Smooth muscle cell (in vitro differentiated cells): Measurements from ENCODE around the gene SQSTM1. TPM values are rescaled to one million over a fixed set of nuclear protein-coding genes. Genes with fewer than 3 reads are reported as not detected.

ENCODE experiments used
- DNase-seq: peaks from one replicate; lab custom pipeline; 2025; ENCODE audit not compliant: unreplicated experiment; lab: John Stamatoyannopoulos, UW
- H2AFZ ChIP-seq: fragments of 200-600 bp; sonication (generic); 2 replicates; pipeline ENCODE4 v1.6.0; 2016; ENCODE audit warnings: antibody characterized with exemption, low read depth, mild to moderate bottlenecking
- H3F3A ChIP-seq: fragments of 200-600 bp; sonication (generic); 2 replicates; pipeline ENCODE4 v1.6.0; 2017; ENCODE audit warnings: antibody characterized with exemption, low read depth
- H3K27ac ChIP-seq: fragments of 200-600 bp; sonication (generic); 2 replicates; pipeline ENCODE4 v1.5.1; 2016; ENCODE audit warnings: low read depth, mild to moderate bottlenecking
- H3K27me3 ChIP-seq: fragments of 200-600 bp; sonication (generic); 2 replicates; pipeline ENCODE4 v1.6.1; 2016; ENCODE audit warnings: low read depth, mild to moderate bottlenecking
- H3K36me3 ChIP-seq: fragments of 200-600 bp; sonication (generic); 2 replicates; pipeline ENCODE4 v1.5.1; 2016; ENCODE audit warnings: low read depth
- H3K4me1 ChIP-seq: fragments of 200-600 bp; sonication (generic); 2 replicates; pipeline ENCODE4 v1.5.1; 2016; ENCODE audit warnings: low read depth
- H3K4me2 ChIP-seq: fragments of 200-600 bp; sonication (generic); 2 replicates; pipeline ENCODE4 v1.6.0; 2016; ENCODE audit warnings: mild to moderate bottlenecking
- H3K4me3 ChIP-seq: fragments of 200-600 bp; sonication (generic); 2 replicates; pipeline ENCODE4 v1.5.1; 2016; ENCODE audit warnings: mild to moderate bottlenecking
- H3K79me2 ChIP-seq: fragments of 200-600 bp; sonication (generic); 2 replicates; pipeline ENCODE4 v1.6.0; 2016; ENCODE audit warnings: low read depth, mild to moderate bottlenecking
- H3K9ac ChIP-seq: fragments of 200-600 bp; sonication (generic); 2 replicates; pipeline ENCODE4 v1.6.0; 2016; ENCODE audit warnings: low read depth
- H3K9me3 ChIP-seq: fragments of 200-600 bp; sonication (generic); replicated peaks from 2 replicates; pipeline ENCODE4 v1.5.1; 2016; ENCODE audit warnings: low read depth
- H4K20me1 ChIP-seq: fragments of 200-600 bp; sonication (generic); 2 replicates; pipeline ENCODE4 v1.6.0; 2016; ENCODE audit warnings: low read depth
- WGBS: methylation state at CpG from one replicate; pipeline ENCODE4 v1.1.7; 2016; ENCODE audit warnings: low lambda C conversion rate; 5-methylcytosine and 5-hydroxymethylcytosine counted together
- polyA plus RNA-seq: library from polyadenylated mRNA; unstranded; fragments of >200 nt; fragmentation: Nextera tagmentation; extraction: Ambion mirVana; gene quantifications from 2 replicates; pipeline ENCODE4 v1.2.1, GENCODE V29; 2016
- total RNA-seq: library from RNA; depleted of rRNA; stranded (reverse); fragments of >200 nt; gene quantifications from 2 replicates; pipeline ENCODE4 v1.2.3, GENCODE V29; 2014
- TF ChIP-seq, protein P1 (sequence below): fragments of 200-600 bp; sonication (generic); IDR thresholded peaks from 2 replicates; pipeline ENCODE4 v1.5.1; 2017; ENCODE audit warnings: borderline replicate concordance, mild to moderate bottlenecking, antibody characterized with exemption; ENCODE audit not compliant: insufficient read depth, poor library complexity, severe bottlenecking

SQSTM1 gene
- total and polyA plus RNA-seq, 2 experiments from 2014 or later = 114 to 159 TPM

DNA sequence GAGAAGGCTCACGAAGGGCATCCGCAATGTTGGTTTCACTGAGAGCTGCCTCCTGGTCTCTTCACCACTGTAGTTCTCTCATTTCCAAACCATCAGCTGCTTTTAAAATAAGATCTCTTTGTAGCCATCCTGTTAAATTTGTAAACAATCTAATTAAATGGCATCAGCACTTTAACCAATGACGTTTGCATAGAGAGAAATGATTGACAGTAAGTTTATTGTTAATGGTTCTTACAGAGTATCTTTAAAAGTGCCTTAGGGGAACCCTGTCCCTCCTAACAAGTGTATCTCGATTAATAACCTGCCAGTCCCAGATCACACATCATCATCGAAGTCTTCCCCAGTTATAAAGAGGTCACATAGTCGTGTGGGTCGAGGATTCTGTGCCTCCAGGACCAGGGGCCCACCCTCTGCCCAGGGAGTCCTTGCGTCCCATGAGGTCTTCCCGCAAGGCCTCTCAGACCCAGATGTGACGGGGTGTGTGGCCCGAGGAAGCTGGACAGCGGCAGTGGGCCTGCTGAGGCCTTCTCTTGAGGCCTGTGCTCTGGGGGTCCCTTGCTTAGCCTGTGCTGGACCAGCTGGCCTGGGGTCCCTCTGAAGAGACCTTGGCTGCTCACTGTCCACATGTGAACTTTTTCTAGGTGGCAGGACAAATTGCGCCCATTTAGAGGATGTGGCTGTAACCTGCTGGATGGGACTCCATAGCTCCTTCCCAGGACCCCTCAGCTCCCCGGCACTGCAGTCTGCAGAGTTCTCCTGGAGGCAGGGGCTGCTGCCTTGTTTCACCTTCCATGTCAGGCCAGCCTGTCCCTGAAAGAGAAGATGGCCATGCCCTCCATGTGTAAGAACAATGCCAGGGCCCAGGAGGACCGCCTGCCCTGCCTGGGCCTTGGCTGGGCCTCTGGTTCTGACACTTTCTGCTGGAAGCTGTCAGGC lies 16.6 kb downstream of the SQSTM1 start:
- DNase-seq = no peak
- 96% methylated on average over 15 of the region's 15 CpGs for WGBS
- H3K4me2 ChIP-seq = no peak overlapping the region
- H3K9ac ChIP-seq = no peak overlapping the region
- peaks cover 13% of the 10 kb centered on the region for H3F3A ChIP-seq
- H3K79me2 ChIP-seq = no peaks in the 10 kb centered on the region
- no peaks in the 10 kb centered on the region for H3K27me3 ChIP-seq
- H4K20me1 ChIP-seq = peaks cover 36% of the 10 kb centered on the region
- TF ChIP-seq, protein P1, sequence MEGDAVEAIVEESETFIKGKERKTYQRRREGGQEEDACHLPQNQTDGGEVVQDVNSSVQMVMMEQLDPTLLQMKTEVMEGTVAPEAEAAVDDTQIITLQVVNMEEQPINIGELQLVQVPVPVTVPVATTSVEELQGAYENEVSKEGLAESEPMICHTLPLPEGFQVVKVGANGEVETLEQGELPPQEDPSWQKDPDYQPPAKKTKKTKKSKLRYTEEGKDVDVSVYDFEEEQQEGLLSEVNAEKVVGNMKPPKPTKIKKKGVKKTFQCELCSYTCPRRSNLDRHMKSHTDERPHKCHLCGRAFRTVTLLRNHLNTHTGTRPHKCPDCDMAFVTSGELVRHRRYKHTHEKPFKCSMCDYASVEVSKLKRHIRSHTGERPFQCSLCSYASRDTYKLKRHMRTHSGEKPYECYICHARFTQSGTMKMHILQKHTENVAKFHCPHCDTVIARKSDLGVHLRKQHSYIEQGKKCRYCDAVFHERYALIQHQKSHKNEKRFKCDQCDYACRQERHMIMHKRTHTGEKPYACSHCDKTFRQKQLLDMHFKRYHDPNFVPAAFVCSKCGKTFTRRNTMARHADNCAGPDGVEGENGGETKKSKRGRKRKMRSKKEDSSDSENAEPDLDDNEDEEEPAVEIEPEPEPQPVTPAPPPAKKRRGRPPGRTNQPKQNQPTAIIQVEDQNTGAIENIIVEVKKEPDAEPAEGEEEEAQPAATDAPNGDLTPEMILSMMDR = no peak
- H3K4me3 ChIP-seq = no peak overlapping the region
- no peaks in the 10 kb centered on the region for H3K9me3 ChIP-seq
- H2AFZ ChIP-seq = no peak overlapping the region
- H3K4me1 ChIP-seq = no peaks in the 10 kb centered on the region
- no peak overlapping the region for H3K27ac ChIP-seq
- peaks cover 7% of the 10 kb centered on the region for H3K36me3 ChIP-seq

- no peaks in the 10 kb centered on the region for H3K9me3 ChIP-seq
- H3K27me3 ChIP-seq = no peaks in the 10 kb centered on the region
- no peak overlapping the region for H2AFZ ChIP-seq
- no peak overlapping the region for H3K9ac ChIP-seq
- peaks cover 13% of the 10 kb centered on the region for H3F3A ChIP-seq
- no peaks in the 10 kb centered on the region for H3K4me1 ChIP-seq
- no peak overlapping the region for H3K4me2 ChIP-seq
- 94% methylated on average over 16 of the region's 16 CpGs for WGBS
- H3K79me2 ChIP-seq = no peaks in the 10 kb centered on the region
- H4K20me1 ChIP-seq = peaks cover 19% of the 10 kb centered on the region
- H3K27ac ChIP-seq = no peak overlapping the region
- no peak for DNase-seq
- TF ChIP-seq, protein P1 = no peak
- no peaks in the 10 kb centered on the region for H3K36me3 ChIP-seq
- H3K4me3 ChIP-seq = no peak overlapping the region
Measured at GRCh38 chr5:179839328-179840256, 18.9 kb downstream of the SQSTM1 start.

GRCh38 chr5:179840321-179840720 lies 19.6 kb downstream of the SQSTM1 start:
- no peaks in the 10 kb centered on the region for H3K4me1 ChIP-seq
- no peaks in the 10 kb centered on the region for H3K79me2 ChIP-seq
- TF ChIP-seq, protein P1 = no peak
- no peak overlapping the region for H3K4me3 ChIP-seq
- peaks cover 13% of the 10 kb centered on the region for H3F3A ChIP-seq
- no peak overlapping the region for H2AFZ ChIP-seq
- DNase-seq = no peak
- H3K9ac ChIP-seq = no peak overlapping the region
- no peak overlapping the region for H3K4me2 ChIP-seq
- H3K27ac ChIP-seq = no peak overlapping the region
- H3K9me3 ChIP-seq = no peaks in the 10 kb centered on the region
- H4K20me1 ChIP-seq = peaks cover 19% of the 10 kb centered on the region
- 98% methylated on average over 11 of the region's 11 CpGs for WGBS
- no peaks in the 10 kb centered on the region for H3K36me3 ChIP-seq
- H3K27me3 ChIP-seq = no peaks in the 10 kb centered on the region
